ENCODE data around the gene ZCWPW1.
A peak's percentile ranks its signal among the peaks of the same experiment; 100 is the strongest.
"Not testable (repeated sequence)": the region's sequence is repeated elsewhere in the genome, so short reads cannot be mapped to it uniquely, and the experiment has no call there.

The ZCWPW1 gene

GRCh38 chr7:100441641-100442535 lies 13.4 kb upstream of the ZCWPW1 start:
- no peak overlapping the region for H3K4me3 ChIP-seq (ENCODE audit: low read depth, low read length)
- TF ChIP-seq CTCF (IDR thresholded peaks at IDR 0.05; ENCODE audit: insufficient read depth, low read depth, low read length, missing control alignments), result no peak

GRCh38 chr7:100439244-100439643 lies 10.7 kb upstream of the ZCWPW1 start:
- H3K4me3 ChIP-seq (ENCODE audit: low read depth, low read length); DNase-seq (ENCODE audit: low read depth): not testable (repeated sequence)

More at GRCh38 chr7:100441641-100442535, 13.4 kb upstream of the ZCWPW1 start:
- DNase-seq (ENCODE audit: low read depth), result no peak

- H3K4me3 ChIP-seq (ENCODE audit: low read depth, low read length); DNase-seq (ENCODE audit: low read depth): not testable (repeated sequence)
Observed at GRCh38 chr7:100438731-100439130, 10.2 kb upstream of the ZCWPW1 start.

GRCh38 chr7:100438172-100438571 lies 9.7 kb upstream of the ZCWPW1 start:
- no peak for DNase-seq (ENCODE audit: low read depth)
- H3K4me3 ChIP-seq (ENCODE audit: low read depth, low read length), result no peak overlapping the region
- no peak for TF ChIP-seq CTCF (IDR thresholded peaks at IDR 0.05; ENCODE audit: insufficient read depth, low read depth, low read length, missing control alignments)

- no peak for TF ChIP-seq CTCF (IDR thresholded peaks at IDR 0.05; ENCODE audit: insufficient read depth, low read depth, low read length, missing control alignments)
- no peak for DNase-seq (ENCODE audit: low read depth)
- H3K4me3 ChIP-seq (ENCODE audit: low read depth, low read length), result peak overlapping the region; percentile 83
Observed at GRCh38 chr7:100437150-100438100, 8.9 kb upstream of the ZCWPW1 start.

GRCh38 chr7:100435401-100436304 lies 7.2 kb upstream of the ZCWPW1 start:
- no peak for TF ChIP-seq CTCF (IDR thresholded peaks at IDR 0.05; ENCODE audit: insufficient read depth, low read depth, low read length, missing control alignments)
- DNase-seq (ENCODE audit: low read depth), result peak; percentile 69
- H3K4me3 ChIP-seq (ENCODE audit: low read depth, low read length), result peak overlapping the region; percentile 83

- H3K4me3 ChIP-seq (ENCODE audit: low read depth, low read length), result peak overlapping the region; percentile 83
- no peak for DNase-seq (ENCODE audit: low read depth)
- TF ChIP-seq CTCF (IDR thresholded peaks at IDR 0.05; ENCODE audit: insufficient read depth, low read depth, low read length, missing control alignments), result no peak
Observed at GRCh38 chr7:100434297-100435144, 6.0 kb upstream of the ZCWPW1 start.
